ENCODE data around the gene SORBS2. TPM values are rescaled to one million over a fixed set of nuclear protein-coding genes. Genes with fewer than 3 reads are reported as not detected.

SORBS2 gene
- total and polyA plus RNA-seq, 2 donors (not counting 1 experiment from before 2014, with no cell fraction given): 0.25 to 0.89 TPM

- DNase-seq (no peak), ATAC-seq (ENCODE audit: low read depth) (no peak)
- H3K4me2 ChIP-seq (replicated peaks; ENCODE audit: low read depth, low read length, poor library complexity, severe bottlenecking): no peak overlapping the region
- peaks cover 0 to 8% (median 3%) of the 10 kb centered on the region in 3 donors for H3K9me3 ChIP-seq (ENCODE audit: control extremely low read depth in 1 of 3, control insufficient read depth in 2 of 3, insufficient read depth in 1 of 3, low read length in 2 of 3)
- H4K20me1 ChIP-seq (ENCODE audit: control insufficient read depth, insufficient read depth, low read length, poor library complexity, severe bottlenecking): no peaks in the 10 kb centered on the region
- peaks cover 0 to 16% (median 7%) of the 10 kb centered on the region in 4 experiments for H3K27me3 ChIP-seq (replicated peaks in 1 of 4; ENCODE audit: control extremely low read depth in 1 of 4, control insufficient read depth in 3 of 4, insufficient read depth in 4 of 4, low read length in 3 of 4)
- POLR2A ChIA-PET: no interaction called here
- H3K4me1 ChIP-seq (ENCODE audit: control insufficient read depth in 2 of 2, insufficient read depth in 2 of 2, low read length in 2 of 2): no peaks in the 10 kb centered on the region
- H3K79me2 ChIP-seq (ENCODE audit: control insufficient read depth, insufficient read depth, low read length): no peaks in the 10 kb centered on the region
- Mint-ChIP-seq H3K27me3 (peaks cover 41% of the 10 kb centered on the region), H3K9me3 (ENCODE audit: insufficient read depth) (no peaks in the 10 kb centered on the region), H3K27ac (no peak overlapping the region), H3K4me1 (peaks cover 2% of the 10 kb centered on the region), H3K4me3 (no peak overlapping the region)
- no peak overlapping the region for H3K9ac ChIP-seq (ENCODE audit: low read length)
- H3K36me3 ChIP-seq (replicated peaks in 1 of 2; ENCODE audit: control extremely low read depth in 1 of 2, control insufficient read depth in 1 of 2, extremely low read depth in 1 of 2, insufficient read depth in 2 of 2, low read length in 1 of 2): no peaks in the 10 kb centered on the region
- WGBS (ENCODE audit: insufficient coverage): 8% methylated on average over 39 of the region's 41 CpGs
- CTCF ChIA-PET: interaction anchor here (0.9 to 4.1 kb wide), 2 partner anchors 13 to 399 kb away, joined by 3 to 32 read pairs; no protein-coding TSS in a partner anchor
- TF ChIP-seq CTCF (IDR thresholded peaks at IDR 0.05) (no peak), EZH2 (IDR thresholded peaks at IDR 0.05; ENCODE audit: borderline replicate concordance, insufficient read depth, low read depth, low read length, poor library complexity, severe bottlenecking) (no peak)
- no peak overlapping the region for H2AFZ ChIP-seq (ENCODE audit: insufficient read depth, low read depth, low read length, poor library complexity, severe bottlenecking)
- intact Hi-C loops (cut with micrococcal nuclease): no loop called here
- H3K27ac ChIP-seq (ENCODE audit: low read length in 2 of 2): no peak overlapping the region
- no peak overlapping the region for H3K4me3 ChIP-seq (ENCODE audit: control extremely low read depth in 1 of 5, extremely low read depth in 1 of 5, insufficient read depth in 1 of 5, low read depth in 2 of 5, low read length in 4 of 5)
Observed at GRCh38 chr4:185638548-185639301, 173.3 kb downstream of the SORBS2 start.

- no peak overlapping the region for H2AFZ ChIP-seq (ENCODE audit: insufficient read depth, low read depth, low read length, poor library complexity, severe bottlenecking)
- no peak overlapping the region for H3K4me3 ChIP-seq (ENCODE audit: control extremely low read depth in 1 of 5, extremely low read depth in 1 of 5, insufficient read depth in 1 of 5, low read depth in 2 of 5, low read length in 4 of 5)
- WGBS (ENCODE audit: insufficient coverage): 18% methylated on average over 8 of the region's 15 CpGs
- TF ChIP-seq CTCF (IDR thresholded peaks at IDR 0.05) (no peak), EZH2 (IDR thresholded peaks at IDR 0.05; ENCODE audit: borderline replicate concordance, insufficient read depth, low read depth, low read length, poor library complexity, severe bottlenecking) (no peak)
- peaks cover 0 to 9% (median 3%) of the 10 kb centered on the region in 3 donors for H3K9me3 ChIP-seq (ENCODE audit: control extremely low read depth in 1 of 3, control insufficient read depth in 2 of 3, insufficient read depth in 1 of 3, low read length in 2 of 3)
- ATAC-seq (ENCODE audit: low read depth) (no peak), DNase-seq (no peak)
- no peaks in the 10 kb centered on the region for H3K79me2 ChIP-seq (ENCODE audit: control insufficient read depth, insufficient read depth, low read length)
- ChIA-PET CTCF (interaction anchor here (0.9 kb wide), 1 partner anchor 12 kb away, joined by 3 read pairs; no protein-coding TSS in a partner anchor), POLR2A (no interaction called here)
- H3K4me3 Mint-ChIP-seq: no peak overlapping the region
- H3K4me2 ChIP-seq (replicated peaks; ENCODE audit: low read depth, low read length, poor library complexity, severe bottlenecking): no peak overlapping the region
- H4K20me1 ChIP-seq (ENCODE audit: control insufficient read depth, insufficient read depth, low read length, poor library complexity, severe bottlenecking): no peaks in the 10 kb centered on the region
- H3K27ac Mint-ChIP-seq: no peak overlapping the region
- H3K27me3 Mint-ChIP-seq: peaks cover 36% of the 10 kb centered on the region
- H3K27me3 ChIP-seq (replicated peaks in 1 of 4; ENCODE audit: control extremely low read depth in 1 of 4, control insufficient read depth in 3 of 4, insufficient read depth in 4 of 4, low read length in 3 of 4): peaks cover 0 to 16% (median 7%) of the 10 kb centered on the region in 4 experiments
- H3K4me1 ChIP-seq (ENCODE audit: control insufficient read depth in 2 of 2, insufficient read depth in 2 of 2, low read length in 2 of 2): no peaks in the 10 kb centered on the region
- H3K4me1 Mint-ChIP-seq: peaks cover 2% of the 10 kb centered on the region
- H3K9ac ChIP-seq (ENCODE audit: low read length): no peak overlapping the region
- intact Hi-C loops (cut with micrococcal nuclease): no loop called here
- H3K9me3 Mint-ChIP-seq (ENCODE audit: insufficient read depth): no peaks in the 10 kb centered on the region
- no peaks in the 10 kb centered on the region for H3K36me3 ChIP-seq (replicated peaks in 1 of 2; ENCODE audit: control extremely low read depth in 1 of 2, control insufficient read depth in 1 of 2, extremely low read depth in 1 of 2, insufficient read depth in 2 of 2, low read length in 1 of 2)
- no peak overlapping the region for H3K27ac ChIP-seq (ENCODE audit: low read length in 2 of 2)
Observed at GRCh38 chr4:185638093-185638492, 173.9 kb downstream of the SORBS2 start.
